8988T (cell line): Measurements from ENCODE around the gene UNK.

Source experiments
- DNase-seq: peaks from one replicate; pipeline ENCODE4 v3.0.0; 2011

Gene UNK, protein sequence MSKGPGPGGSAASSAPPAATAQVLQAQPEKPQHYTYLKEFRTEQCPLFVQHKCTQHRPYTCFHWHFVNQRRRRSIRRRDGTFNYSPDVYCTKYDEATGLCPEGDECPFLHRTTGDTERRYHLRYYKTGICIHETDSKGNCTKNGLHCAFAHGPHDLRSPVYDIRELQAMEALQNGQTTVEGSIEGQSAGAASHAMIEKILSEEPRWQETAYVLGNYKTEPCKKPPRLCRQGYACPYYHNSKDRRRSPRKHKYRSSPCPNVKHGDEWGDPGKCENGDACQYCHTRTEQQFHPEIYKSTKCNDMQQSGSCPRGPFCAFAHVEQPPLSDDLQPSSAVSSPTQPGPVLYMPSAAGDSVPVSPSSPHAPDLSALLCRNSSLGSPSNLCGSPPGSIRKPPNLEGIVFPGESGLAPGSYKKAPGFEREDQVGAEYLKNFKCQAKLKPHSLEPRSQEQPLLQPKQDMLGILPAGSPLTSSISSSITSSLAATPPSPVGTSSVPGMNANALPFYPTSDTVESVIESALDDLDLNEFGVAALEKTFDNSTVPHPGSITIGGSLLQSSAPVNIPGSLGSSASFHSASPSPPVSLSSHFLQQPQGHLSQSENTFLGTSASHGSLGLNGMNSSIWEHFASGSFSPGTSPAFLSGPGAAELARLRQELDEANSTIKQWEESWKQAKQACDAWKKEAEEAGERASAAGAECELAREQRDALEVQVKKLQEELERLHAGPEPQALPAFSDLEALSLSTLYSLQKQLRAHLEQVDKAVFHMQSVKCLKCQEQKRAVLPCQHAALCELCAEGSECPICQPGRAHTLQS

DNA sequence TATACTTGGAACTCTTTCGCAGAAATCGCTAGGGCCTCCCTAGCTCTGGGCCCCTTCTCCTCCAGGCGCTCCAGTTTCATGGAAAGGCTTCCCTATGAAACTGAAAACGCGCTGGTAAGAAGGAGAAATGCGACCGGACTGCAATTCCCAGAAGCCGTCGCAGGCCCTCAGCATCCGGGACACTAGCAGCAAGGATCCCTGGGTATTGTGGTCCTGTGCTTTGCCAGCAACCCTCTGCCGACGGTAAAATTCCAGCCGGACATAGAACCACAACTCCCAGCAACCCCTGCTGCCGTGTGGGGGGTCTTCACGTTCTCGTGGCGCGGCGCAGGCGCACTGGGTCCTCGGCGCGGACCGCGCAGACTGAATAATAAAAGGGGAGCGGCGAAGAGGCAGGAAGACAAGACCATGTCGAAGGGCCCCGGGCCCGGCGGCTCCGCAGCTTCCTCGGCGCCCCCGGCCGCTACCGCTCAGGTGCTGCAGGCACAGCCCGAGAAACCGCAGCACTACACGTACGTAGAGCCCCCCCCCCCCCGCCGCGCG lies at the start of gene UNK:
Gene UNK, plus strand, starts transcription at position 334 of the 543 bp plus-strand sequence. Its CDS starts 75 bp downstream, at position 409.
- DNase-seq: peak; percentile 63

DNA sequence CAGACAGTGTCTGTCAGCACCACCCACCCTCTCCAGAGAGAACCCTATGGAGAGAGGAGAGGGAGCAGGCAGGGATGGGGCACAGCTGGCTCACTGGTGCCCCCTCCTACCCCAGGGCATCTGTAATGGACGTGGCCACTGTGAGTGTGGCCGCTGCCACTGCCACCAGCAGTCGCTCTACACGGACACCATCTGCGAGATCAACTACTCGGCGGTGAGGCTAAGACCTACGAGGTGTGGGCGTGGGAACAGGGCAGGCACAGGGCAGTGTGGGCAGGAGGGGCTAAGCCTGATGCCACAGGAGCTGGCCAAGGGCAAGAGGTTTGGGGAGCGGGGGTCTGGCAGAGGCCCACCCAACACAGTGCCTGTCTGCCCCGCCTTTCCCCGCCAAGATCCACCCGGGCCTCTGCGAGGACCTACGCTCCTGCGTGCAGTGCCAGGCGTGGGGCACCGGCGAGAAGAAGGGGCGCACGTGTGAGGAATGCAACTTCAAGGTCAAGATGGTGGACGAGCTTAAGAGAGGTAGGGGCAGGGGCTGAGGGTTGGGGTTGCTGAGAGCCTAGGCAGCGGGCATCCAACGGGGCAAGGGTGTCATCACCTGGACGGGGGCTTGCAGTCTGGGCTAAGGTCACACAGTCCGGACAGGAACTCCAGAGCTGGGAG lies 48.3 kb upstream of the UNK start:
- DNase-seq: no peak

DNA sequence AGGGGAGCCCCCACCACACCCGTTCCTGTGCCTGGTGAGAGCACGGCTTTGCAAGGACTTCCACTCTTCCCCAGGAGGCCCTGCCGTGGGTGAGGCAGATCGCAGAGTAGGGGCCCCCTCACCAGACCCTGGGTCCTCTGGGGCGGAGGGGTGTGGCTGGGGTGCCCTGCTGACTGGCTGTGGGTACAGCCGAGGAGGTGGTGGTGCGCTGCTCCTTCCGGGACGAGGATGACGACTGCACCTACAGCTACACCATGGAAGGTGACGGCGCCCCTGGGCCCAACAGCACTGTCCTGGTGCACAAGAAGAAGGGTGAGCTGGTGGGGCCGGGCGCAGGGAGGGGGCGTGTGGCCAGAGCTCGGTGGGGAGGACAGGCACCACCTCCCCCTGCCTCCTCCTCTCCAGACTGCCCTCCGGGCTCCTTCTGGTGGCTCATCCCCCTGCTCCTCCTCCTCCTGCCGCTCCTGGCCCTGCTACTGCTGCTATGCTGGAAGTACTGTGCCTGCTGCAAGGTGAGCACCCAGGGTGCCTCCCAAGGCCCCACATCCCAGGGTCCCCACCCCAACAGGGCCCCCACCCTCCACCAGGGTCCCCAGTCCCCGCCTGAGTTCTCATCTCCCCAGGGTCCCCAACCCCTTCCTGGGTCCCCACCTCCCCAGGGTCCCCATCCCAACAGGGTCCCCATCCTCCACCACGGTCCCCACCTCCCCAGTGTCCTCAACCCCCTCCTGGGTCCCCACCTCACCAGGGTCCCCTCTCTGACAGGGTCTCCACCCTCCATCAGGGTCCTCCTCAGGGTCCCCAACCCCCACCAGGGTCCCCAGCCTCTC lies 47.3 kb upstream of the UNK start:
- DNase-seq: no peak

DNA sequence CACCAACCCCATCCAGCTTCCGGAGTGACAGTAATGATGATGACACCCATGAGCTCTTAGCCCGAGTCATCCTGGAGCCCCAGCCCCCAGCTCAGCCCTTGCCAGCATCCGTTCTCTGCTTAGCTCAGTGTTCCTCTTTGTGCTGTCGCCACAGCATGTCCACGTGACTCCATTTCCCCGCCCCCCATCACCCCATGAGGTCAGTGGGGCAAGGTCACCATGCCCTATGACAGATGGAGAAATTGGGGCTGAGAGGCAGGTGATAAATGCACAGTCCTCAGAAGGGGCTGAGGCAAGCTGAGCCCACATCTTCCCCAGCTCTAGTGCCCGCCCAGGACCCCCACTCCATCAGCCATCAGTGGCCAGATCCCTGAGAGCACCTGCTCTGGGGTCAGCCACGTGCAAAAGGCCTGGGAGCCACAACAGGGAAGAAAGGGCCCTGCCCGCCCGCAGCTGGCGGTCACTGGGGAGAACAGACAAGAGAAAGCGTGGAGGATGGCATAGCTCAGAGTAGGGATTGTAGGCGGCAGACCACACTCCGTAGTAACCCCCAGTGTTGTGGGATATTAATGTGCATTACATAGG lies 46.3 kb upstream of the UNK start:
- DNase-seq: no peak

DNA sequence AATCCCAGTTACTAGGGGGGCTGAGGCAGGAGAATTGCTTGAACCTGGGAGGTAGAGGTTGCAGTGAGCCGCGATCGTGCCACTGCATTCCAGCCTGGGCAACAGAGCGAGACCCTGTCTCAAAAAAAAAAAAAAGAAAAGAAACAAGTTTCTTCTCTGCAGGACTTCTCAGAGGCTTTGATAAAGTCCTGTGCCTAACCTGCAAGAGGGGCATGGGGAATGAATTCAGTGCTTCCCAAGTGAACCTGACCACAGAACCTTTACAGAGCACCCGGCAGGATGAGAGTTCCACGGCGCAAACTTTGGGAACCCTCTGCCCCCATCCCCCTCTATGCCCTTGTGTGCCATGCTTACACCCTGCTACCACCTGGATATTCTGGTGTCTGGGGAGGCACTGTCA lies 45.4 kb upstream of the UNK start:
- no peak for DNase-seq

DNA sequence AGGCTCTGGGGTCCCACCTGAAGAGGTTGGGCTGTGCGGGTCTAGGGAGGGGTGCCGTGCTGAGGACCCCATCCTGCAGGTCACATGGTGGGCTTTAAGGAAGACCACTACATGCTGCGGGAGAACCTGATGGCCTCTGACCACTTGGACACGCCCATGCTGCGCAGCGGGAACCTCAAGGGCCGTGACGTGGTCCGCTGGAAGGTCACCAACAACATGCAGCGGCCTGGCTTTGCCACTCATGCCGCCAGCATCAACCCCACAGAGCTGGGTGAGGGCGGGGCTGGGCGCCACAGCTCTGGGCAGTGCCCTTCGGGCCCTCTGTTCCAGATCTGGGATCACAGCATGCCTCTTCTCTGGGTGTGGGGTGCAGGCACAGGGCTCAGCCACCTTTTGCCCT lies 44.8 kb upstream of the UNK start:
- no peak for DNase-seq

DNA sequence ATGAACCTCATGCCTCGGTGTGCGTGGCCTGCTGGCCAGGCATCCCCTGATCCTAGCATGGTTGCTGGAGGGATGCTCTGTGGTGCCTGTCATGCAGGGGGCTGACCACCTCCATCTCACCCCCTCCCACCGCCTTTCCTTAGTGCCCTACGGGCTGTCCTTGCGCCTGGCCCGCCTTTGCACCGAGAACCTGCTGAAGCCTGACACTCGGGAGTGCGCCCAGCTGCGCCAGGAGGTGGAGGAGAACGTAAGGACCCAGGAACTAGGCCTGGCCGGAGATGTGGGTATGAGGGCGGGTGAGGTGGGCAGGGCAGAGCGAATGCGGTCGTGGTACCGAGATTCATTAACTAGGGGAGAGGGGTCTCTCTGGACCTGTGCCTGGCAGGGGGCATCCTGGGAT lies 44.4 kb upstream of the UNK start:
- DNase-seq: no peak

DNA sequence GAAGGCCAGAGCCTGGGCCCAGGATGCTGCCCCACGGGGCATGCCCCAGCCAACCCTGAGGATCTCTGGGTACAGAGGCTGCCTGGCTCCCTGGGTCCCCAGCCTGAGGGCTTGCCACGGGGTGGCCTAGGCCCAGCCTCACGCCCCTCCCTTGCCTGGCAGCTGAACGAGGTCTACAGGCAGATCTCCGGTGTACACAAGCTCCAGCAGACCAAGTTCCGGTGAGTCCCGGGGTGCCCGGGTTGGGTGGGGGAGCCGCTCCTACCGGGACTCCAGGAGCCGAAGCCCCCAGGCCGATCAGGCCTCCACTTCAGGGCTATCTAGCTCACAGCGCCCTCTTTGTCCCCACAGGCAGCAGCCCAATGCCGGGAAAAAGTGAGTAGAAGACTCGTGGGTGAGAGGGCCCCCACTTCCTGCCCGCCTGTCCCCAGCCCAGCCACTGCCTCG lies 44.0 kb upstream of the UNK start:
- DNase-seq: no peak

DNA sequence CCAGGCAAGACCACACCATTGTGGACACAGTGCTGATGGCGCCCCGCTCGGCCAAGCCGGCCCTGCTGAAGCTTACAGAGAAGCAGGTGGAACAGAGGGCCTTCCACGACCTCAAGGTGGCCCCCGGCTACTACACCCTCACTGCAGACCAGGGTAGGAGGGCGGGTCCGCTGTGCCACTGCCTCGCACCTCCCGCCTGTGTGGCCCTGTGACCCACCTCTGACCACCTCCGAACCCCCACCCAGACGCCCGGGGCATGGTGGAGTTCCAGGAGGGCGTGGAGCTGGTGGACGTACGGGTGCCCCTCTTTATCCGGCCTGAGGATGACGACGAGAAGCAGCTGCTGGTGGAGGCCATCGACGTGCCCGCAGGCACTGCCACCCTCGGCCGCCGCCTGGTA lies 42.3 kb upstream of the UNK start:
- no peak for DNase-seq

DNA sequence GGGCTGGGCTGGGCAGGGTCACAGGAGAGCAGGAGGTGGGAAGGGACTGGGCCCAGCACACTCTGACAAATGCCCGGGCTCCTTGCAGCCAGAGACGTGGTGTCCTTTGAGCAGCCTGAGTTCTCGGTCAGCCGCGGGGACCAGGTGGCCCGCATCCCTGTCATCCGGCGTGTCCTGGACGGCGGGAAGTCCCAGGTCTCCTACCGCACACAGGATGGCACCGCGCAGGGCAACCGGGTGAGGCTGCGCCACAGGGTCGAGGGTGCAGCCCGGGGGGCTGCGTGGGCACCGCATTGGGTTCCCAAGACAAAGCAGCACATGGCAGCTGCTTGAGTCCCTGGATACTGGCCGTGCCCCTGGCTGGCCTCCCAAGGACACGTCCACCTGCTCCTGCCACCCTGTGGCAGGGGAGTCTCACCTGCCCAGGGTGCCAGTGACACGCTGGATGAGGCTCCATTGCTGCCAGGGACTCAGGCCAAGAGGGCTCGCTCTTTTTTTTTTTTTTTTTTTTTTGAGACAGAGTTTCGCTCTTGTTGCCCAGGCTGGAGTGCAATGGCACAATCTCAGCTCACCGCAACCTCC lies 40.9 kb upstream of the UNK start:
- no peak for DNase-seq

DNA sequence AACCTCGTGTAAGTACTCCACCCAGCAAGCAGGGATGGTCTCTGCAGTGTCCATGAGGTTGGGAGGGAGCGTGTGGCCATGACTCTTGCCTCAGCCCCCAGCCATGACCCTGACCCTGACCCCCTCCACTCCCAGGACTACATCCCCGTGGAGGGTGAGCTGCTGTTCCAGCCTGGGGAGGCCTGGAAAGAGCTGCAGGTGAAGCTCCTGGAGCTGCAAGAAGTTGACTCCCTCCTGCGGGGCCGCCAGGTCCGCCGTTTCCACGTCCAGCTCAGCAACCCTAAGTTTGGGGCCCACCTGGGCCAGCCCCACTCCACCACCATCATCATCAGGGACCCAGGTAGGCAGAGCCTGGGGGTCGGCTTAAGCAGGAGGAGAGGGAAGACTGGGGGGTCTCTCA lies 35.9 kb upstream of the UNK start:
- DNase-seq: no peak

DNA sequence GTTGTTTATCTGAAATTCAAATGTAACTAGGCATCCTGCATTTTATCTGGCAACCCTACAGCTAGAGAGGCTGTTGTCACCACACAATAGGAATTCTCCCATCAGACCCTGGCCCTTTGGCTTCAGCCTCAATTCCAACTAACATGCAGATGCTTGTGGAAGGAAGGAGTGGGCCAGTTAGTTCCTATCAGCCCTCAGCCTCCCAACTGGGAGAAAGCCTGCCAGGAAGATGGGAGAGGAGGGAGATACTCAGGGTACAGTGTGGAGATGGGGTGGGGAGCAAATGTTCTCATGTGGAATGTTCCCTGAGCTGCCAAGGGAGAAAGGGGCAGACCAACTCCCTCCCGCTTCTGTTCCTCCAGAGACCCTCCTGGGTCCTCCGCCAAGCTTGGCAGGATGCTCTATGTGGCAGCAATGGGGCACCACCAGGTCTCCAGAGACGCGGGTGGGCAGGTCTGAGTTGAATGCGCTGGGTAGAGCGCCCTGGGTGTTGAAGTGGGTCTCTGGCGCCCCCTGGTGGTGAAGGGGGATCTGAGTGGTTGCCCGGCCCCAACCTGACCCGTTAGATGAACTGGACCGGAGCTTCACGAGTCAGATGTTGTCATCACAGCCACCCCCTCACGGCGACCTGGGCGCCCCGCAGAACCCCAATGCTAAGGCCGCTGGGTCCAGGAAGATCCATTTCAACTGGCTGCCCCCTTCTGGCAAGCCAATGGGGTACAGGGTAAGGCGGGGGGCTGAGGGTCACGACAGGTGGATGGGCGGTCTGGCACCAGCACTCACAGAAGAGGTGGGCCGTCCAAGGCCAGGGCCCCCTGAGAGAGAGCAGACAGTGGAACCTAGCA lies 34.8 kb upstream of the UNK start:
- DNase-seq: peak; percentile 64

DNA sequence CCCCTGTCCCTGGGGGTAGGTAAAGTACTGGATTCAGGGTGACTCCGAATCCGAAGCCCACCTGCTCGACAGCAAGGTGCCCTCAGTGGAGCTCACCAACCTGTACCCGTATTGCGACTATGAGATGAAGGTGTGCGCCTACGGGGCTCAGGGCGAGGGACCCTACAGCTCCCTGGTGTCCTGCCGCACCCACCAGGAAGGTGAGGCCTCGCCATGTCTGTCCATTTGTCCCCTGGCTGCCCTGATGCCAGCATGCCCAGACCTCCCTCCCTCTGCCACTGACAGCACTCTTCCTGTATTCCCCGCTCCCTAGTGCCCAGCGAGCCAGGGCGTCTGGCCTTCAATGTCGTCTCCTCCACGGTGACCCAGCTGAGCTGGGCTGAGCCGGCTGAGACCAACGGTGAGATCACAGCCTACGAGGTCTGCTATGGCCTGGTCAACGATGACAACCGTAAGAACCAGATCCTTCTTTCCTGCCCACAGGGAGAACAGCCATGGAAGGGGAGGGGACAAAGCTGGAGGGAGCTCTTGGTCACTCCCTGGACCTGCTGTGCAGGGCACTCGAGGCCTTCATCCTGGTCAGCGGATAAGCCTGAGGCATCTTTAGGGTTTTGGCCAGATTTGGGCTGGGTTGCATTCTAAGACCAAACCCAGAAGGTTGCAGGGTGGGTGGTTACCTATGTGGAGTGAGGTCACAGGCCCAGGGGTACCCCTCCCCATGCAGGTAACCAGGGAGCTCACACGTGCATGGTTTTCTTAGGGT lies 33.8 kb upstream of the UNK start:
- DNase-seq: no peak

DNA sequence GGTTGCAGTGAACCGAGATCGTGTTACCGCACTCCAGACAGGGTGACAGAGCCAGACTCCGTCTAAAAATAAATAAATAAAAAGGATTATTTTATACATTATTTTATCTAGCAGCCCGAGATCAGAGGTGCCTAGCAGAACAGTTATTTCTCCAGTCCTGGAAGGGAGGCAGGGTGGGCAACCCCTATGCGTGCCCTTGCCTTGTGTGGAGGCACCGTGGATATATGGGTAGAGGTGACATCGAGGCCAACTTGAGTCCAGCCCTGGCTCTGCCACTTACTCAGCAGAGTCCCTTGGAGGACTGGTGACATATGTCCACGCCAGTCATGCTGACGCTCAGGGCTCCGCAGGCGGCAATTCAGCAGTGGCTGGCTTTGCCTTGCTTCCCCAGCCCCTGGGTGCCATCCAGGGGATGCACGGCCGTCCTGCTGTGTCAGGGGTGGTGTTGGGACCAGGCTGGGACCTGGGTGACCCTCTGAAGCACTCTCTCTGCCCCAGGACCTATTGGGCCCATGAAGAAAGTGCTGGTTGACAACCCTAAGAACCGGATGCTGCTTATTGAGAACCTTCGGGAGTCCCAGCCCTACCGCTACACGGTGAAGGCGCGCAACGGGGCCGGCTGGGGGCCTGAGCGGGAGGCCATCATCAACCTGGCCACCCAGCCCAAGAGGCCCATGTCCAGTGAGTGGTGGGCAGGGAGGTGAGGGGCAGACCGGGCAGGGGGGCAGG lies 32.8 kb upstream of the UNK start:
- DNase-seq: no peak

DNA sequence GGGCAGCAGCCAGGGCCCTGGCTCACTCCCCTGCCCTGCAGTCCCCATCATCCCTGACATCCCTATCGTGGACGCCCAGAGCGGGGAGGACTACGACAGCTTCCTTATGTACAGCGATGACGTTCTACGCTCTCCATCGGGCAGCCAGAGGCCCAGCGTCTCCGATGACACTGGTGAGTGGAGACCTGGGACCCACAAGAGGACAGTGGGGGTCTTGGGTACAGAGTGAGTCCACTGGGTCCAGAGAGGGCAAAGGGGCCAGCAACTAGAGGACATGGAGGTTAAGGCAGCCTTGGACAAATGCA lies 32.2 kb upstream of the UNK start:
- no peak for DNase-seq

DNA sequence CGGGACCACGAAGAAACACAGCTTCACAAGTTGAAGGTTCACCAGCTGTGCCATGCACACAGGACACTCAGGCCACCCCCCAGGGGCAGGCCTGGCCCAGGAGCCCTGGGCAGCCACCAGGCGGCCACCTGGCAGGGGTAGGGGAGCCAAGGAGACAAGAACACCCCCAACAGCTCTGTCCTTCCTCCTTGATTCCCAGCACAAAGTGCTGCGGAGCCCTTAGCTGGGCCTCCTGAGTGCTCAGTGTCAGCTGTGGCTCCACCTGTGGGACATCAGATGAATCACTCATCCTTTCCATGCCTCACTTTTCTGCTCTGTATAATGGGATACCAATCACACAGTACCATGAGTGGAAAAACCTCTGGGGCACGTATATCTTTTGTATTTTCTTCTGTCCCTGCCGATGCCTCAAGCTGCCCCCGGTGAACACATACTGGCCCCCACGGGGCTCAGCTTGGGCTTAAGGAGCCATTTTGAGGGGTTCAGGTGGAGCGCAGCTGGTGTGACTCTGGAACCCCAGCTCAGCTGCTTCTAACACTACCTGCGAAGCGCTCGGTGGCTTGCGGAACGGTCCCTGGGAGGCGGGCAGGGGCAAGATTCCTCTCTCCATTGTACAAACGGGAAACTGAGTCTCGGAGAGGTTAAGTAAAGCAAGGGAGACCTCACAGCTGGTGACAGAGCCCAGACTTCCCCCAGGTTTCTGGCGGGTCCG lies 31.6 kb upstream of the UNK start:
- no peak for DNase-seq

DNA sequence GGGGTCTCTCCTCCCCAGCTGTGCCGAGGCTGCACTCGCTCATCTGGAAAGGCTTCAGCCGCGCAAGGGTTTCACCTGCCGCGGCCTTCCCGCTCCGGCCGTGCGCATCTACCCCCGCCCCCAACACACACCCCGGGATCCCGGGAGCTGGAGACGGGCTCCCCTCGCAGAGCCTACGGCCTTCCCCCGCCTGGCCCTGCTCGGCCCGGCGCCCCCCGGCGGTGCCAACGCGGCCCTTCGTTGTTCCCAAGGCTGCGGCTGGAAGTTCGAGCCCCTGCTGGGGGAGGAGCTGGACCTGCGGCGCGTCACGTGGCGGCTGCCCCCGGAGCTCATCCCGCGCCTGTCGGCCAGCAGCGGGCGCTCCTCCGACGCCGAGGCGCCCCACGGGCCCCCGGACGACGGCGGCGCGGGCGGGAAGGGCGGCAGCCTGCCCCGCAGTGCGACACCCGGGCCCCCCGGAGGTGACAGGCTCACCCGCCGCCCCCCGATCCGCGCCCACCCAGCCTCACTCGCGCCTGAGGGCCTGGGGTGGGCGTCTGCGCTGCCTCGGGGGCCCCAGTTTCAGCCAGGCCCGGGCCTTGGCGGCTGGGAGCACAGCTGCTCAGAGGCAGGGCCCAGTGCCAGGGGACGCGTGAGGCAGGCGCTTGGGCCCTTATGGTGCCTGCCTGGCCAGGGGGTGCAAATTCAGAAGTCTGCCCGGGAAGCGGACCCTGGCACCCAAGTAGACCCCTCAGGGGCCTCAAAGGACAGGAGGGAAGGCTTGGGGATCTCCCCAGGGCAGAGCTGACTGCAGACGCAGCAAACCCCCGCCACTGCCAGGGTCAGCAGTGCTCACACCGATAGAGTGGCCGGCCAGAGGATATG lies 30.9 kb upstream of the UNK start:
- no peak for DNase-seq
